ENCODE results near the gene UBIAD1.

GRCh38 chr1:11331945-11332546, 59.0 kb downstream of the UBIAD1 start:
- TF ChIP-seq CTCF (IDR thresholded peaks at IDR 0.05; ENCODE audit: extremely low read depth in 1 of 2, insufficient read depth in 1 of 2, low read depth in 1 of 2, low read length in 2 of 2), result no peak
- TF ChIP-seq EZH2 (IDR thresholded peaks at IDR 0.05; ENCODE audit: borderline replicate concordance, low read depth, low read length, severe bottlenecking), result no peak
- no peak for TF ChIP-seq POLR2A (IDR thresholded peaks at IDR 0.05; ENCODE audit: low read depth, low read length)
- no peak for TF ChIP-seq FOS (IDR thresholded peaks at IDR 0.05; ENCODE audit: borderline replicate concordance, insufficient read depth, low read length)
- no peak for TF ChIP-seq POLR2AphosphoS5 (IDR thresholded peaks at IDR 0.05; ENCODE audit: insufficient read depth, low read depth, low read length)
- no peak for TF ChIP-seq MAX (IDR thresholded peaks at IDR 0.05; ENCODE audit: insufficient read depth, insufficient read length)
- TF ChIP-seq JUN (IDR thresholded peaks at IDR 0.05; ENCODE audit: borderline replicate concordance, insufficient read depth, insufficient read length, low read depth), result no peak
